Measurements from ENCODE around the gene ERP44.

- TF ChIP-seq, protein P1, sequence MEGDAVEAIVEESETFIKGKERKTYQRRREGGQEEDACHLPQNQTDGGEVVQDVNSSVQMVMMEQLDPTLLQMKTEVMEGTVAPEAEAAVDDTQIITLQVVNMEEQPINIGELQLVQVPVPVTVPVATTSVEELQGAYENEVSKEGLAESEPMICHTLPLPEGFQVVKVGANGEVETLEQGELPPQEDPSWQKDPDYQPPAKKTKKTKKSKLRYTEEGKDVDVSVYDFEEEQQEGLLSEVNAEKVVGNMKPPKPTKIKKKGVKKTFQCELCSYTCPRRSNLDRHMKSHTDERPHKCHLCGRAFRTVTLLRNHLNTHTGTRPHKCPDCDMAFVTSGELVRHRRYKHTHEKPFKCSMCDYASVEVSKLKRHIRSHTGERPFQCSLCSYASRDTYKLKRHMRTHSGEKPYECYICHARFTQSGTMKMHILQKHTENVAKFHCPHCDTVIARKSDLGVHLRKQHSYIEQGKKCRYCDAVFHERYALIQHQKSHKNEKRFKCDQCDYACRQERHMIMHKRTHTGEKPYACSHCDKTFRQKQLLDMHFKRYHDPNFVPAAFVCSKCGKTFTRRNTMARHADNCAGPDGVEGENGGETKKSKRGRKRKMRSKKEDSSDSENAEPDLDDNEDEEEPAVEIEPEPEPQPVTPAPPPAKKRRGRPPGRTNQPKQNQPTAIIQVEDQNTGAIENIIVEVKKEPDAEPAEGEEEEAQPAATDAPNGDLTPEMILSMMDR (IDR thresholded peaks at IDR 0.05), result no peak
- no peak for TF ChIP-seq EZH2 (IDR thresholded peaks at IDR 0.05)
Measured at GRCh38 chr9:100087218-100087617, 11.6 kb downstream of the ERP44 start.
